A549 (cell line): ENCODE results near the gene MYDGF.

Experiments
- ESRRA ChIP-seq: fragments of 150-350 bp; IDR thresholded peaks from 2 replicates; pipeline ENCODE4 v1.6.1; 2014; ENCODE audit warnings: mild to moderate bottlenecking, low read length, borderline replicate concordance
- PHF8 ChIP-seq: fragments of 200-600 bp; sonication (generic); IDR thresholded peaks from 2 replicates; pipeline ENCODE4 v1.6.1; 2016; ENCODE audit warnings: low read depth, mild to moderate bottlenecking, antibody characterized with exemption, moderate library complexity, borderline replicate concordance
- POLR2A ChIP-seq: IDR thresholded peaks from 2 replicates; pipeline ENCODE4 v1.6.1; 2012; ENCODE audit warnings: mild to moderate bottlenecking, low read length
- RAD21 ChIP-seq, 2 experiments: fragments of >200 bp in 1 of 2; sonication (Bioruptor Twin) in 1 of 2; formaldehyde crosslinking in 1 of 2; IDR thresholded peaks in 1 of 2; conservative IDR thresholded peaks in 1 of 2; 2 replicates in 1 of 2; 3 replicates in 1 of 2; pipeline ENCODE4 v1.6.1; 2012 to 2018; ENCODE audit warnings: inconsistent platforms in 1 of 2
- TF ChIP-seq, protein P1 (sequence below): fragments of 200-600 bp; sonication (generic); IDR thresholded peaks from 2 replicates; pipeline ENCODE4 v1.6.1; 2016; ENCODE audit warnings: antibody characterized with exemption, mild to moderate bottlenecking, moderate library complexity
- TF ChIP-seq, protein P2 (sequence below): fragments of >200 bp; sonication (Bioruptor Twin); formaldehyde crosslinking; IDR thresholded peaks from 3 replicates; pipeline ENCODE4 v1.5.1; 2016
- TF ChIP-seq, protein P3 (sequence below): IDR thresholded peaks from 2 replicates; pipeline ENCODE4 v1.6.1; 2012

DNA sequence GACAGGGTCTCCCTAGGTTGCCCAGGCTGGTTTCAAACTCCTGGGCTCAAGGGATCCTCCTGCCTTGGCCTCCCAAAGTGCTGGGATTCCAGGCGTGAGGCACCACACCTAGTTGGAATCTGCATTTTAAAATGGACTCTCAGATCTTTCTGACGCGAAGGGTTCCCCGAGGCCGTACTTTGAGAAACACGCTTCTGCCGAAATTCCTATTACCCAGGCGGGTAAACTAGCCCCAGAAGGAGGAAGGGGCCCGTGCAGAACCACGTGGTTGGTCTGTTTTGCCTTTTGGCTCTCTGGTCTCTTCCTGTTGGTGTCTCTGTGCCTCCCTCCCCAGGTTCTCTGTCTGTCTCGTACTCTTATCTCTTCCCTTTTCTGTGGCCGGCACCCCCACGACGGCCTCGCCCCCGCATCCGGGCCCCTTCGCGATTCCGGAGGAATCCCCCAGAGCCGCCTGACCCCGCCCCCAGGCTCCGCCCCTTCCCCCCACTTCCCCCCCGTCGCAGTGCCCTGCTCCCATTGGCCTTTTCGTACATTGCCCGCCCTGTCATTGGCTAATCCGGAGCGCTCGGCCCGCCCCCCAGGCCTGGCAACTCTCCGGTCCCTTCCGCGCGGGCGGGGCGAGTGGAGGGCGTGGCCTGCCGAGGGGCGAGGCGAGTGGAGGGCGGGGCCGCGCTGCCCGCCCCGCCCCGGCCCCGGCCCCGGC lies 31.2 kb downstream of the MYDGF start, which contains the start of gene TNFAIP8L1:
- TF ChIP-seq, protein P1, sequence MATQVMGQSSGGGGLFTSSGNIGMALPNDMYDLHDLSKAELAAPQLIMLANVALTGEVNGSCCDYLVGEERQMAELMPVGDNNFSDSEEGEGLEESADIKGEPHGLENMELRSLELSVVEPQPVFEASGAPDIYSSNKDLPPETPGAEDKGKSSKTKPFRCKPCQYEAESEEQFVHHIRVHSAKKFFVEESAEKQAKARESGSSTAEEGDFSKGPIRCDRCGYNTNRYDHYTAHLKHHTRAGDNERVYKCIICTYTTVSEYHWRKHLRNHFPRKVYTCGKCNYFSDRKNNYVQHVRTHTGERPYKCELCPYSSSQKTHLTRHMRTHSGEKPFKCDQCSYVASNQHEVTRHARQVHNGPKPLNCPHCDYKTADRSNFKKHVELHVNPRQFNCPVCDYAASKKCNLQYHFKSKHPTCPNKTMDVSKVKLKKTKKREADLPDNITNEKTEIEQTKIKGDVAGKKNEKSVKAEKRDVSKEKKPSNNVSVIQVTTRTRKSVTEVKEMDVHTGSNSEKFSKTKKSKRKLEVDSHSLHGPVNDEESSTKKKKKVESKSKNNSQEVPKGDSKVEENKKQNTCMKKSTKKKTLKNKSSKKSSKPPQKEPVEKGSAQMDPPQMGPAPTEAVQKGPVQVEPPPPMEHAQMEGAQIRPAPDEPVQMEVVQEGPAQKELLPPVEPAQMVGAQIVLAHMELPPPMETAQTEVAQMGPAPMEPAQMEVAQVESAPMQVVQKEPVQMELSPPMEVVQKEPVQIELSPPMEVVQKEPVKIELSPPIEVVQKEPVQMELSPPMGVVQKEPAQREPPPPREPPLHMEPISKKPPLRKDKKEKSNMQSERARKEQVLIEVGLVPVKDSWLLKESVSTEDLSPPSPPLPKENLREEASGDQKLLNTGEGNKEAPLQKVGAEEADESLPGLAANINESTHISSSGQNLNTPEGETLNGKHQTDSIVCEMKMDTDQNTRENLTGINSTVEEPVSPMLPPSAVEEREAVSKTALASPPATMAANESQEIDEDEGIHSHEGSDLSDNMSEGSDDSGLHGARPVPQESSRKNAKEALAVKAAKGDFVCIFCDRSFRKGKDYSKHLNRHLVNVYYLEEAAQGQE: no peak
- TF ChIP-seq, protein P2, sequence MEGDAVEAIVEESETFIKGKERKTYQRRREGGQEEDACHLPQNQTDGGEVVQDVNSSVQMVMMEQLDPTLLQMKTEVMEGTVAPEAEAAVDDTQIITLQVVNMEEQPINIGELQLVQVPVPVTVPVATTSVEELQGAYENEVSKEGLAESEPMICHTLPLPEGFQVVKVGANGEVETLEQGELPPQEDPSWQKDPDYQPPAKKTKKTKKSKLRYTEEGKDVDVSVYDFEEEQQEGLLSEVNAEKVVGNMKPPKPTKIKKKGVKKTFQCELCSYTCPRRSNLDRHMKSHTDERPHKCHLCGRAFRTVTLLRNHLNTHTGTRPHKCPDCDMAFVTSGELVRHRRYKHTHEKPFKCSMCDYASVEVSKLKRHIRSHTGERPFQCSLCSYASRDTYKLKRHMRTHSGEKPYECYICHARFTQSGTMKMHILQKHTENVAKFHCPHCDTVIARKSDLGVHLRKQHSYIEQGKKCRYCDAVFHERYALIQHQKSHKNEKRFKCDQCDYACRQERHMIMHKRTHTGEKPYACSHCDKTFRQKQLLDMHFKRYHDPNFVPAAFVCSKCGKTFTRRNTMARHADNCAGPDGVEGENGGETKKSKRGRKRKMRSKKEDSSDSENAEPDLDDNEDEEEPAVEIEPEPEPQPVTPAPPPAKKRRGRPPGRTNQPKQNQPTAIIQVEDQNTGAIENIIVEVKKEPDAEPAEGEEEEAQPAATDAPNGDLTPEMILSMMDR: no peak
- TF ChIP-seq RAD21 (conservative IDR thresholded peaks at IDR 0.05 in 1 of 2, IDR thresholded peaks at IDR 0.05 in 1 of 2) (no peak), PHF8 (no peak), POLR2A (no peak; the same call in 1 of the 2 replicates), ESRRA (no peak)
- TF ChIP-seq, protein P3, sequence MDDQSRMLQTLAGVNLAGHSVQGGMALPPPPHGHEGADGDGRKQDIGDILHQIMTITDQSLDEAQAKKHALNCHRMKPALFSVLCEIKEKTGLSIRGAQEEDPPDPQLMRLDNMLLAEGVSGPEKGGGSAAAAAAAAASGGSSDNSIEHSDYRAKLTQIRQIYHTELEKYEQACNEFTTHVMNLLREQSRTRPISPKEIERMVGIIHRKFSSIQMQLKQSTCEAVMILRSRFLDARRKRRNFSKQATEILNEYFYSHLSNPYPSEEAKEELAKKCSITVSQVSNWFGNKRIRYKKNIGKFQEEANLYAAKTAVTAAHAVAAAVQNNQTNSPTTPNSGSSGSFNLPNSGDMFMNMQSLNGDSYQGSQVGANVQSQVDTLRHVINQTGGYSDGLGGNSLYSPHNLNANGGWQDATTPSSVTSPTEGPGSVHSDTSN: no peak
